ENCODE results near the gene ADCY2.

Gene ADCY2

DNA sequence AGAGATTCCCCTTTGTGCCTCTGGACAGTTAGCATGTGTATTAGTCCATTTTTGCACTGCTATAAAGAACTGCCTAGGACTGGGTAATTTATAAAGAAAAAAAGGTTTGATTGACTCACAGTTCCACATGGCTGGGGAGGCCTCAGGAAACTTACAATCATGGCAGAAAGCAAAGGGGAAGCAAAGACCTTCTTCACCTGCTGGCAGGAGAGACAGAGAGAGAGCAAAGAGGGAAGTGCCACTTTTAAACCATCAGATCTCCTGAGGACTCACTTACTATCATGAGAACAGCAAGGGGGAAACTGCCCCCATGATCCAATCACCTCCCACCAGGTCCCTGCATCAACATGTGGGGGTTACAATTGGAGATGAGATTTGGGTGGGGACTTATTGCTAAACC is 449.0 kb downstream of the ADCY2 start:
- ATAC-seq = no peak
- TF ChIP-seq, protein P1, sequence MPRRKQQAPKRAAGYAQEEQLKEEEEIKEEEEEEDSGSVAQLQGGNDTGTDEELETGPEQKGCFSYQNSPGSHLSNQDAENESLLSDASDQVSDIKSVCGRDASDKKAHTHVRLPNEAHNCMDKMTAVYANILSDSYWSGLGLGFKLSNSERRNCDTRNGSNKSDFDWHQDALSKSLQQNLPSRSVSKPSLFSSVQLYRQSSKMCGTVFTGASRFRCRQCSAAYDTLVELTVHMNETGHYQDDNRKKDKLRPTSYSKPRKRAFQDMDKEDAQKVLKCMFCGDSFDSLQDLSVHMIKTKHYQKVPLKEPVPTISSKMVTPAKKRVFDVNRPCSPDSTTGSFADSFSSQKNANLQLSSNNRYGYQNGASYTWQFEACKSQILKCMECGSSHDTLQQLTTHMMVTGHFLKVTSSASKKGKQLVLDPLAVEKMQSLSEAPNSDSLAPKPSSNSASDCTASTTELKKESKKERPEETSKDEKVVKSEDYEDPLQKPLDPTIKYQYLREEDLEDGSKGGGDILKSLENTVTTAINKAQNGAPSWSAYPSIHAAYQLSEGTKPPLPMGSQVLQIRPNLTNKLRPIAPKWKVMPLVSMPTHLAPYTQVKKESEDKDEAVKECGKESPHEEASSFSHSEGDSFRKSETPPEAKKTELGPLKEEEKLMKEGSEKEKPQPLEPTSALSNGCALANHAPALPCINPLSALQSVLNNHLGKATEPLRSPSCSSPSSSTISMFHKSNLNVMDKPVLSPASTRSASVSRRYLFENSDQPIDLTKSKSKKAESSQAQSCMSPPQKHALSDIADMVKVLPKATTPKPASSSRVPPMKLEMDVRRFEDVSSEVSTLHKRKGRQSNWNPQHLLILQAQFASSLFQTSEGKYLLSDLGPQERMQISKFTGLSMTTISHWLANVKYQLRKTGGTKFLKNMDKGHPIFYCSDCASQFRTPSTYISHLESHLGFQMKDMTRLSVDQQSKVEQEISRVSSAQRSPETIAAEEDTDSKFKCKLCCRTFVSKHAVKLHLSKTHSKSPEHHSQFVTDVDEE (CRISPR knock-in tag; IDR thresholded peaks at IDR 0.05) = no peak
- no peak for TF ChIP-seq ZNF70 (CRISPR knock-in tag; IDR thresholded peaks at IDR 0.05)
- TF ChIP-seq ZC3H10 (CRISPR knock-in tag; IDR thresholded peaks at IDR 0.05) = no peak
- TF ChIP-seq CSDC2 (CRISPR knock-in tag; IDR thresholded peaks at IDR 0.05) = no peak
- TF ChIP-seq GLIS3 (CRISPR knock-in tag; IDR thresholded peaks at IDR 0.05) = no peak
- no peak for TF ChIP-seq TOX (CRISPR knock-in tag; IDR thresholded peaks at IDR 0.05; ENCODE audit: borderline replicate concordance)
- TF ChIP-seq, protein P2, sequence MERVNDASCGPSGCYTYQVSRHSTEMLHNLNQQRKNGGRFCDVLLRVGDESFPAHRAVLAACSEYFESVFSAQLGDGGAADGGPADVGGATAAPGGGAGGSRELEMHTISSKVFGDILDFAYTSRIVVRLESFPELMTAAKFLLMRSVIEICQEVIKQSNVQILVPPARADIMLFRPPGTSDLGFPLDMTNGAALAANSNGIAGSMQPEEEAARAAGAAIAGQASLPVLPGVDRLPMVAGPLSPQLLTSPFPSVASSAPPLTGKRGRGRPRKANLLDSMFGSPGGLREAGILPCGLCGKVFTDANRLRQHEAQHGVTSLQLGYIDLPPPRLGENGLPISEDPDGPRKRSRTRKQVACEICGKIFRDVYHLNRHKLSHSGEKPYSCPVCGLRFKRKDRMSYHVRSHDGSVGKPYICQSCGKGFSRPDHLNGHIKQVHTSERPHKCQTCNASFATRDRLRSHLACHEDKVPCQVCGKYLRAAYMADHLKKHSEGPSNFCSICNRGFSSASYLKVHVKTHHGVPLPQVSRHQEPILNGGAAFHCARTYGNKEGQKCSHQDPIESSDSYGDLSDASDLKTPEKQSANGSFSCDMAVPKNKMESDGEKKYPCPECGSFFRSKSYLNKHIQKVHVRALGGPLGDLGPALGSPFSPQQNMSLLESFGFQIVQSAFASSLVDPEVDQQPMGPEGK (CRISPR knock-in tag; IDR thresholded peaks at IDR 0.05; ENCODE audit: borderline replicate concordance) = no peak
- TF ChIP-seq PPARA (CRISPR knock-in tag; IDR thresholded peaks at IDR 0.05; ENCODE audit: borderline replicate concordance) = no peak
- TF ChIP-seq SNAI2 (CRISPR knock-in tag; IDR thresholded peaks at IDR 0.05) = no peak
- TF ChIP-seq, protein P3, sequence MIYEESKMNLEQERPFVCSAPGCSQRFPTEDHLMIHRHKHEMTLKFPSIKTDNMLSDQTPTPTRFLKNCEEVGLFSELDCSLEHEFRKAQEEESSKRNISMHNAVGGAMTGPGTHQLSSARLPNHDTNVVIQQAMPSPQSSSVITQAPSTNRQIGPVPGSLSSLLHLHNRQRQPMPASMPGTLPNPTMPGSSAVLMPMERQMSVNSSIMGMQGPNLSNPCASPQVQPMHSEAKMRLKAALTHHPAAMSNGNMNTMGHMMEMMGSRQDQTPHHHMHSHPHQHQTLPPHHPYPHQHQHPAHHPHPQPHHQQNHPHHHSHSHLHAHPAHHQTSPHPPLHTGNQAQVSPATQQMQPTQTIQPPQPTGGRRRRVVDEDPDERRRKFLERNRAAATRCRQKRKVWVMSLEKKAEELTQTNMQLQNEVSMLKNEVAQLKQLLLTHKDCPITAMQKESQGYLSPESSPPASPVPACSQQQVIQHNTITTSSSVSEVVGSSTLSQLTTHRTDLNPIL (CRISPR knock-in tag; IDR thresholded peaks at IDR 0.05; ENCODE audit: low read depth) = no peak
- TF ChIP-seq ESRRG (CRISPR knock-in tag; IDR thresholded peaks at IDR 0.05) = no peak
- no peak for TF ChIP-seq OSR1 (CRISPR knock-in tag; IDR thresholded peaks at IDR 0.05)
- TF ChIP-seq, protein P4, sequence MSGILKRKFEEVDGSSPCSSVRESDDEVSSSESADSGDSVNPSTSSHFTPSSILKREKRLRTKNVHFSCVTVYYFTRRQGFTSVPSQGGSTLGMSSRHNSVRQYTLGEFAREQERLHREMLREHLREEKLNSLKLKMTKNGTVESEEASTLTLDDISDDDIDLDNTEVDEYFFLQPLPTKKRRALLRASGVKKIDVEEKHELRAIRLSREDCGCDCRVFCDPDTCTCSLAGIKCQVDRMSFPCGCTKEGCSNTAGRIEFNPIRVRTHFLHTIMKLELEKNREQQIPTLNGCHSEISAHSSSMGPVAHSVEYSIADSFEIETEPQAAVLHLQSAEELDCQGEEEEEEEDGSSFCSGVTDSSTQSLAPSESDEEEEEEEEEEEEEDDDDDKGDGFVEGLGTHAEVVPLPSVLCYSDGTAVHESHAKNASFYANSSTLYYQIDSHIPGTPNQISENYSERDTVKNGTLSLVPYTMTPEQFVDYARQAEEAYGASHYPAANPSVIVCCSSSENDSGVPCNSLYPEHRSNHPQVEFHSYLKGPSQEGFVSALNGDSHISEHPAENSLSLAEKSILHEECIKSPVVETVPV (CRISPR knock-in tag; IDR thresholded peaks at IDR 0.05) = no peak
- TF ChIP-seq RARB (CRISPR knock-in tag; IDR thresholded peaks at IDR 0.05) = no peak
- TF ChIP-seq ISL1 (CRISPR knock-in tag; IDR thresholded peaks at IDR 0.05) = no peak
- TF ChIP-seq BACH2 (CRISPR knock-in tag; IDR thresholded peaks at IDR 0.05; ENCODE audit: borderline replicate concordance) = no peak
- TF ChIP-seq ZNF8 (CRISPR knock-in tag; IDR thresholded peaks at IDR 0.05) = no peak
- no peak for TF ChIP-seq ZFP30 (CRISPR knock-in tag; IDR thresholded peaks at IDR 0.05)
- TF ChIP-seq ZNF565 (CRISPR knock-in tag; conservative IDR thresholded peaks at IDR 0.05; ENCODE audit: low read depth) = no peak

DNA sequence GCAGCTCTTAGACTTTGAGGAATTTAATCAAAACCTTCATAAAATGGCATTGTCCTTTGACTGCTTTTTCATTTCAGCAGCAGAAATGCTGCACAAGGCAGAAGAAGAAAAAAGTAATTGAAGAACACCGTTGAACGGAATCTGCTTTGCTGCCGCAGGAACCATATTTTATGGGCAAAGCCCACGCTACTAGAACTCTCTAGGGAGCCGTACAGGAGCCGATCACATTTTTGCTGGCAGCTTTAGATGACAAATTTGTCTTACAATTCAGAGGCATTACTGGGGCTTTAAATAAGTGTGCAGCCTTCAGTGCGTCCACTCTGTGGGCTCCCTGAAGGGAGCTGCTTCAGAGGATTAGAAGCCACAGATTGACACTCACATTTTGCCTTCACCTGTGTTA is 449.6 kb downstream of the ADCY2 start:
- no peak for TF ChIP-seq TOX (CRISPR knock-in tag; IDR thresholded peaks at IDR 0.05; ENCODE audit: borderline replicate concordance)
- TF ChIP-seq TCF4 (CRISPR knock-in tag; IDR thresholded peaks at IDR 0.05; ENCODE audit: borderline replicate concordance) = no peak
- no peak for TF ChIP-seq ZFP3 (CRISPR knock-in tag; IDR thresholded peaks at IDR 0.05)
- TF ChIP-seq, protein P5, sequence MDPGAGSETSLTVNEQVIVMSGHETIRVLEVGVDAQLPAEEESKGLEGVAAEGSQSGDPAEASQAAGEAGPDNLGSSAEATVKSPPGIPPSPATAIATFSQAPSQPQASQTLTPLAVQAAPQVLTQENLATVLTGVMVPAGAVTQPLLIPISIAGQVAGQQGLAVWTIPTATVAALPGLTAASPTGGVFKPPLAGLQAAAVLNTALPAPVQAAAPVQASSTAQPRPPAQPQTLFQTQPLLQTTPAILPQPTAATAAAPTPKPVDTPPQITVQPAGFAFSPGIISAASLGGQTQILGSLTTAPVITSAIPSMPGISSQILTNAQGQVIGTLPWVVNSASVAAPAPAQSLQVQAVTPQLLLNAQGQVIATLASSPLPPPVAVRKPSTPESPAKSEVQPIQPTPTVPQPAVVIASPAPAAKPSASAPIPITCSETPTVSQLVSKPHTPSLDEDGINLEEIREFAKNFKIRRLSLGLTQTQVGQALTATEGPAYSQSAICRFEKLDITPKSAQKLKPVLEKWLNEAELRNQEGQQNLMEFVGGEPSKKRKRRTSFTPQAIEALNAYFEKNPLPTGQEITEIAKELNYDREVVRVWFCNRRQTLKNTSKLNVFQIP (CRISPR knock-in tag; IDR thresholded peaks at IDR 0.05; ENCODE audit: borderline replicate concordance, low read depth) = no peak
- no peak for TF ChIP-seq ZNF565 (CRISPR knock-in tag; conservative IDR thresholded peaks at IDR 0.05; ENCODE audit: low read depth)
- TF ChIP-seq, protein P4 (CRISPR knock-in tag; IDR thresholded peaks at IDR 0.05) = no peak
- no peak for TF ChIP-seq ZC3H10 (CRISPR knock-in tag; IDR thresholded peaks at IDR 0.05)
- no peak for TF ChIP-seq ISL1 (CRISPR knock-in tag; IDR thresholded peaks at IDR 0.05)
- no peak for TF ChIP-seq BACH2 (CRISPR knock-in tag; IDR thresholded peaks at IDR 0.05; ENCODE audit: borderline replicate concordance)
- TF ChIP-seq GLIS3 (CRISPR knock-in tag; IDR thresholded peaks at IDR 0.05) = no peak
- no peak for TF ChIP-seq ZNF8 (CRISPR knock-in tag; IDR thresholded peaks at IDR 0.05)
- TF ChIP-seq CSDC2 (CRISPR knock-in tag; IDR thresholded peaks at IDR 0.05) = no peak
- no peak for TF ChIP-seq PPARA (CRISPR knock-in tag; IDR thresholded peaks at IDR 0.05; ENCODE audit: borderline replicate concordance)
- TF ChIP-seq, protein P3 (CRISPR knock-in tag; IDR thresholded peaks at IDR 0.05; ENCODE audit: low read depth) = no peak
- no peak for TF ChIP-seq ARNTL (CRISPR knock-in tag; IDR thresholded peaks at IDR 0.05; ENCODE audit: borderline replicate concordance, low read depth)
- TF ChIP-seq, protein P1 (CRISPR knock-in tag; IDR thresholded peaks at IDR 0.05) = no peak
- TF ChIP-seq ZNF70 (CRISPR knock-in tag; IDR thresholded peaks at IDR 0.05) = no peak
- TF ChIP-seq ESRRG (CRISPR knock-in tag; IDR thresholded peaks at IDR 0.05) = no peak
- TF ChIP-seq OSR1 (CRISPR knock-in tag; IDR thresholded peaks at IDR 0.05) = no peak
- TF ChIP-seq SNAI2 (CRISPR knock-in tag; IDR thresholded peaks at IDR 0.05) = no peak
- no peak for ATAC-seq

All from SK-N-SH treated with all-trans-retinoic acid at 6 μM for 48 hours (cell line).